Nucleus accumbens (tissue), 56 donors: ENCODE results near the gene LTB.
A peak's percentile ranks its signal among the peaks of the same experiment; 100 is the strongest.

Source experiments
- DNase-seq, 56 donors: peaks; one replicate each; lab custom pipeline; 2025; lab: John Stamatoyannopoulos, UW

Gene LTB

DNA sequence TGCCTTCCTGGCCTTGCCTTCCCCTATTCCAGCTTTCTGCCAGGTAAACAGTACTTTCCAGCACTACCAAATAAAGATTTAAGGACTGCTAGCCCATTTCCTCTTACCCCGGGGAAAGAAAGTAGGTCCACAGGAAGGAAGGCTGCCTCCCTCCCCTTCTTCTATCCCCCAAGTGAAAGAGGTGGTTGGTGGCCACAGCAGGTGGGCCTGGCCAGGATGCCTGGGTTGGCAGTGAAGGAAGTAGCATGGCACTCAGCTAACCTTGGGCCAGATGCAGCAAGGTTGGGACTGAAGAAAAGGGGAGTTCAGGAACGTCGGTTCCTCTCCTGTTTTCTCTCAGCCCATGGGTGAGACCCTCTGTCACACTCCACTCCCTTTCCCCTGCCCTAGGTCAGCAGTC is 25.9 kb downstream of the LTB start:
- DNase-seq: no peak

DNA sequence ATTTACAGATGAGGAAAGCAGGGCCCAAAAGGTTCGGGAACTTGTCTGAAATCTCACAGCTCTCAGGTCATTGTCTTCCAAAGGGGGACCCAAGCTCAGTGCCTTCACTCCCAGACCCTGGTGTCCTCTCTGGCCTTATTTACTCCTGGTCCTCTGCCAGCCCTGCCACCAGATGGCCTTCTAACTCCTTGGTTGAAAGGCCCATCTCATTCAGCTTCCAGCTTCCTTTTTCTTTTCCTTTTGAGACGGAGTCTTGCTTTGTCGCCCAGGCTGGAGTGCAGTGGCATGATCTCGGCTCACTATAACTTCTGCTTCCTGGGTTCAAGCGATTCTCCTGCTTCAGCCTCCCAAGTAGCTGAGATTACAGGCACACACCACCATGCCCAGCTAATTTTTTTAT is 30.9 kb downstream of the LTB start:
- DNase-seq: peak in 15 of 56 donors; percentile 3 to 47 (median 16)

DNA sequence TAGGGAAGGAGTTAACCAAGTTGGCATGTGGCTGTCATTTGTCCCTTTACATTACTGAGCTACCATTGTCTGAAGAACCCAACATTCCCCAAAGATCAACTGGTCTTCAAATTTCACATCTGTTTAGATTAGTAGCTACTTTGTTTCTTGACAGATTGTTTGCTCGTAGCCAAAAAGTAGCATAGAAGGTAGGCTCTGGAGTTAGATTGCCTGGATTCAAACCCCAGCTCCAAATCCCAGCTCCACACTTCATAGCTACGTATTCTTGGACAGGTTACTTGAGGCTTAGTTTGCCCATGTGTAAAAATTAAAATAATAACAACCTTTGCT is 33.7 kb downstream of the LTB start:
- no peak for DNase-seq

DNA sequence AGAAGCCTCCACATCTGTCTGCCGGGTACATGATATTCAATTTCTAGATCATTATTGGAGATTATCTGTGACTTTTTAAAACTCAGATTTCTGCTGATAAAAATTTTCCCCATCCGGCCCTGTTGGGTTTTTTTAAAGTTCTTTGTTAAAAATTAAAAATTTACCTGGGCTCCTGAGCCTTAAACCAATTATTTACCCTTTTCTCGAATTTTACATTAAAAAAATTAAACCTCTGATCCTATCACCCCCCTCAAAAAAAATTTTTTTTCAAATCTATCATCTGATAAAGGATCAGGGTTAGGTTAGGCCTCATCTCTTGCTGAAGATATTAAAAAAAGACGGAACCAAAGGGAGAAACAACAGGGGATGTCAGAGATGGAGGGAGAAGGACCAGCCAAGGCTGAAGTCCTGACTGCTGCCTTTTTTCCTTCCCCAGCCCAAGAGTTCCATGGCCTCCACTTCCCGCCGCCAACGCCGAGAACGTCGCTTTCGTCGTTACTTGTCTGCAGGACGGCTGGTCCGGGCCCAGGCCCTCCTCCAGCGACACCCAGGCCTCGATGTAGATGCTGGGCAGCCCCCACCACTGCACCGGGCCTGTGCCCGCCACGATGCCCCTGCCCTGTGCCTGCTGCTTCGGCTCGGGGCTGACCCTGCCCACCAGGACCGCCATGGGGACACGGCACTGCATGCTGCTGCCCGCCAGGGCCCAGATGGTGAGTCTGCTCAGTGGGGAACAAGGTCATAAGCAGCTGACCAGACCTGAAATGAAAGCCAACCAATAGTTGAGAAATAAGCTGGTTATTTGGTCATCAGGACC is 34.3 kb downstream of the LTB start:
- DNase-seq: peak in 1 of 56 donors; percentile 5

DNA sequence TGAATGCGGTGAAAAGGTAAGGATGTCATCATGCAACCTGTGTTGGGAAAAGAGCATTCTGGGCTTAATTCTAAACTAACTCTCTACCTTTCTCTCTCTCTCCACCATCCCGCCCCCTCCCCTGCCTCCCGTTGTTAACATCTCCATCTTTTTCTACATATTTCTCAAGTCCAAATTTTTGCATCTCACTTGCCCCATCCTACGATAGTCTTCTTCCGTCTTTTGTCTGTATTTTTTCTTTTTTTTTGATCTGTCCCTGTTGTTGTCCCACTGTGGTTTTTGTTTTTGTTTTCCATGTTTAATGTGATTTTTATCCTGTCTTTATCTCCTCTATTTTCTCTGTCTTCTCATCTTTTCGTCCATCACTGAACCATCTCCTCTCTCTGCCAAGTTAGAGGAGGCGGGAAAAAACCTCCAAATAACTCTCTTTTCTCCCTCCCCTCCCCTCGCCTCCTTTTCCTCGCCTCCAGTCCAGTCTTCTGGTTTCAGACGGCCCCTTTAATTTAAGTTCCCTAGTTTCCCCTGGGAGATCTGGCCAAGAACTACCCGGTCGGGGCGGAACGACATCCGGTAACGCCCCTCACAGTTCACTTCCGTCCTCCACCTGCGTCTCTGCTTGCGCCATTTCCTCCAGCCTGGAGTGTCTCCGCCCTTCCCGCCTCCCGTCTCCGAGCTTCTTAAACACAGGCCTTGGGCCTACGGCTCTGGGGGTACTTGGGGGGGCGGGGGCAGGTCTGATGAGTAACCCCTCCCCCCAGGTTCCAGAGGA is 35.1 kb downstream of the LTB start, which contains the start of gene NFKBIL1:
NFKBIL1 (plus strand) TSS at position 651 of the 769 bp plus-strand sequence; CDS start at position 738, 87 bp downstream.
- peak; percentile 69 to 99 (median 94) for DNase-seq

- DNase-seq: peak; percentile 47 to 97 (median 87)
These were observed 35.8 kb downstream of the LTB start, which contains the start of gene ATP6V1G2 for GRCh38 chr6:31546339-31546957. TSS of gene ATP6V1G2 (minus strand) at chr6:31546608. CDS start at chr6:31546559, 49 bp downstream.

- DNase-seq: no peak
These were observed 36.9 kb downstream of the LTB start for GRCh38 chr6:31545291-31545690.

DNA sequence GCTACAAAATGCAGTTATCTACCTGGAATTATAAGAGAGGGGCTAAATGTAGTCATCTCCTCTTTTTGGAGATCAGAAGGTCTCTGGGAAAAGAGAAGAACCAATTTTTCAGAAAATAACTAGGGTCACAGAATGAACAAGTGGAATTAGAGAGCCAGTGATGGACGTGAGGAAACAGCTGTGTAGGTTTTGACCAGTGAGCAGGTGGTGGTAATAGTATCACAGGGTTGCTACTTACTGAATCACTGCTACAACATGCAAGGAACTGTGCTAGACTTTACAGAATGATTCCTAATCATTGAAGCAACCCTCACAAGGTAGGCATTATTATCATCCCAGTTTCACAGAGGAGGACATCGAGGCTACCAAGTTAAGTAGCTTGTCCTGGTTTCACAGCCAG is 37.5 kb downstream of the LTB start:
- DNase-seq: no peak

DNA sequence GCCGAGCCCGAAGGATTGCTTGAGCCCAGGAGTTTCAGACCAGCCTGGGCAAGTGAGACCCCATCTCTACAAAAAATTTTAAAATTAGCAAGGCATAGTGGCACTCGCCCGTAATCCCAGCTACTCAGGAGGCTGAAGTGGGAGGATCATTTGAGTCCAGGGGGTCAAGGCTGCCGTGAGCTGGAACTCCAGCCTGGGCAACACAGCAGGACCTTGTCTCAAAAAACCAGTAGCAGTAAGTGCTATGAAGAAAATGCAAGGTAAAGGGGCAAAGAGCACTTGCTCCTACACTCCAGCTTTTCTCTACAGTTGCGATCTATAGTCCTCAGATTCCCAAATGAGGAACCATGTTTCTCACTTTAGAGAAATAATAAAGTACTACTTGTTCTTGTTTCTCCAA is 38.6 kb downstream of the LTB start:
- DNase-seq: no peak

DNA sequence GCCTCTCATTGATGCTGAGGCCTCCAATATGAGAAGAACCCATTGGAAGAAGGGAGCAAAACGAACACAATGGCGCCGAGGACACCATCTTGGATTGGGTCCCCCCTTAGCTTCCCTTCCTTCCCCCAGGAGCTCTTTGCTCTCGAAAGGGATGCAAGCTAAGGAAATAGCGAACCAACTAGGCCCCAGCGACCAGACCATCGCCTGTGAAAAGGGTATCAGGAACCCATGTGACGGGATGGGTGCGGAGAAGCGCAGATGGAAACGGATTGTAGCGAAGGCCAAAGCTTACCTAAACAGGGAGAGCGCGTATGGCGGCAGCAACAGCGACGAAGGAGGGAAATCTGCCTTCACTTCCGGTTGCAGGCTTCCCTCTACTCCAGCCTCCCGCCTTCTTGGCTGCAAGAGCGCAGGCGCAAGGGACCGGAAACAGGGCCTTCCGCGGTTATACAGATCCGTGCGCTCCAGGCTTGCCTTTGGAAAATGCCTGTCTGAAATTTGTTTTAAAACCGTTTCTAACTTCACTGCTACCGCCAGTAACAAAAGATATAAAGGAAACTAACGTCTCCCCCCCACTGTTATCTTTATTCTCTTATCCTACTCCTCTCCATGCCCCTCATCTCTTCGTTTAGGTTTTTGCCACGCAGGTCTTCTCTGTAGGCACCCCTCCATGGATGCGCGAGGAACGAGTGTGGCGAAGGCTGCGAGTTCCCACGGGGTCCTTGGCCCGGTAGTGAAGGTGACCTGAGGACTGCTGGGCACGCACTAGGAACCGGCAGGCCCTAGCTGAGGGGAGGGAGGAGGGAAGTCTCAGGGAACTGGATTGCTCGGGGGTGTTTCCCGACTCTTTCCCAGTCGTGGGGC is 40.3 kb downstream of the LTB start, which contains the start of gene DDX39B:
DDX39B (minus strand) TSS at position 346 of the 864 bp plus-strand sequence. CDS start 1,471 bp downstream, outside the sequence.
- DNase-seq: peak; percentile 64 to 98 (median 92)

GRCh38 chr6:31541059-31541657 is 41.1 kb downstream of the LTB start:
- DNase-seq: peak in 12 of 56 donors; percentile 2 to 72 (median 32)

- no peak for DNase-seq
These were observed 41.6 kb downstream of the LTB start for GRCh38 chr6:31540640-31541039.

DNA sequence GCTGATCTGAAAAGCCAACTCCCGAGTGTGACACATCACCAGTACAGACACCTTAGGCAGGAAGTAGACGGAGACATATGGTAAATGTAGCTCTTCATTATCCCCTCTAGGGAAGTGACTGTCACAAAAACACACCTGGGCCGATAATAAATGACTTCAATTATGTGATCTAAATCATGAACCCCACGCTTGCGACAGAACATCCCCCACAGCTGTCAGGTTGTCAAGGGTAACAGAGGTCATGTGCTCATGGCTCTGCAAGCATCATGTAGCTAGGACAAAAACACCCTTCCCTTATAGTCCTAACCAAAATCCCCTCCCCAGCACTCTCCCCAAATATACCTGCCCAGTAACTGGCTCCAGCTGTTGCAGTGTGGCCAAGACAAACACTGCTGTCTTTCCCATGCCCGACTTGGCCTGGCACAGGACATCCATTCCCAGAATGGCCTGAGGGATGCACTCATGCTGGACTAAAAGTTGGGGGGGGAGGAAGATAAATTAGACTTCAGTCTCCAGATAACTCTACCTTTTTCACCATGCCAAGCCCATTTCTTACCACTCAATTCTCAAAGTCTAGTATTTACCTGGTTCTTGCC is 43.3 kb downstream of the LTB start:
- DNase-seq: peak in 15 of 56 donors; percentile 6 to 39 (median 21)

DNA sequence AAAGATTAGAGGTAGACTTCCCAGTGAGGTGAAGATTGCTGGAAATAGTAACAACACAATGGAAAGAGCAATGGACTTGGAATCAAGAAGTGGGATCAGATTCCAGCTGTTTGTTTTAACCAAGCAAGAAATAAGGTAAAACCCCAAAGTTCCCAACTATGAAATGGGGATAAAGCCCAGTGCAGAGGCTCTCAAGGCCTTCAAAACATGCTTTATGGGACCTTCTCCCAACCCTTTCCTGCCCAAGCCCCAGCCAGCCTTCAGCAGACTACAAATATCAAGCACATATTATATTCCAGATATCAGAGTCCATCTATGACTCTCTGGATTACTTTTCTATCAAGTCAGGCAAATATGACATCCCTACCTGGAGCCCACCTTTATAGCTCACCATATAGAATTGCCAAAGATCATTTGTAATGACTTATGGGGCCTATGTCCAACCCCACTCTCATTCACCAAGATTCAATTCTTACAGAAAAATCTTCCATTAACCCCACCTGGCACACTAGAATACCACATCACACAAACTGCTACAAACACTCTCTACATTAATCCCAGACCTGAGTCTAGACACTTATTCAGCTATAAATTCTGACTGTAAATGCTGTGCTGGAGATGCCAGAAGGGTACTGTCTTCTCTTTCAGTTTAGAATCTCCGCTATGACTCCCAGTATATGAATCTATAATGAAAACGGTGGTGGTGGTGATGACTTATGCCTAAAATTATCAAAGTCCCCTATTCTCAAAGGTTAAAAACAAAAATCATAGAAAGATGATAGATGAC is 46.5 kb downstream of the LTB start:
- no peak for DNase-seq

- DNase-seq: no peak
These were observed 47.6 kb downstream of the LTB start for GRCh38 chr6:31534521-31535040.

DNA sequence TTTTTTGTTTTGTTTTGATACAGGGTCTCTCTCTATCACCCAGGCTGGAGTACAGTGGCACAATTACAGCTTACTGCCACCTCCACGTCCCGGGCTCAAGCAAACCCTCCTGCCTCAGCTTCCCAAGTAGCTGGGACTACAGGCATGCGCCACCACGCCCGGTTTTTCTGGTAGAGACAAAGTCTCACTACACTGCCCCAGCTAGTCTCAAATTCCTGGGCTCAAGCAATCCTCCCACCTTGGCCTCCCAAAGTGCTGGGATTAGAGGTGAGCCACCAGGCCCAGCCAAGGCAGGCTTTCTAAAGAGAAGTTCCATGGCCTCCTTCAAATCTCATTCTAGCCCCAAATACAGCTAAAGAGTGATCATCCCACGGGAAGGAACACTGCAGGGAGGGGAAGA is 48.2 kb downstream of the LTB start:
- DNase-seq: no peak

DNA sequence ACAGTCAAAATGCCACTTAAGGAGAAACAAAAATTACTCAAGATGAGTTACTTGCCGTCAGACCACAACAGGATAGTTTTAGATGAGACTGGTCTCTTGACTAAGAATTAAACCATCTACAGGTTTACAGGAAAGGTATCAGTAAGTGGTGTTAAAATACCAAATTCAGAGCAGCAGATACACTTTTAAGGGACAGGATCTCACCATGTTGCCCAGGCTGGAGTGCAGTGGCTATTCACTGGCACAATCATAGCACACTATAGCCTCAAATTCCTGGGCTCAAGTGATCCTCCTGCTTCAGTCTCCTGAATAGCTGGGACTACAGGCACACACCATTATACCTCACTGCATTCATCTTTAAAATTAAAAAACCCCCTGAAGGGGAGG is 48.8 kb downstream of the LTB start:
- no peak for DNase-seq
